Activated CD8-positive, alpha-beta T cell treated with anti-CD3 and anti-CD28 coated beads for 36 hours (primary cell): Measurements from ENCODE around the gene MED9. TPM values are rescaled to one million over a fixed set of nuclear protein-coding genes. Genes with fewer than 3 reads are reported as not detected.

Source experiments
- ATAC-seq: fragments of 200-7000 bp; cut with Tn5 transposase; one replicate; pipeline ENCODE4 v1.10.0; 2021; ENCODE audit warnings: mild to moderate bottlenecking, moderate library complexity
- CTCF ChIA-PET: fragments of 350-600 bp; sonication (Branson Sonifier 250); formaldehyde crosslinking; loops from one replicate; lab custom pipeline; 2021; ENCODE audit warnings: antibody characterized with exemption; lab: Charles Lee
- POLR2A ChIA-PET: fragments of 350-600 bp; sonication (Branson Sonifier 250); formaldehyde crosslinking; loops from one replicate; lab custom pipeline; 2021; ENCODE audit warnings: antibody characterized with exemption; lab: Charles Lee
- DNase-seq: peaks from one replicate; pipeline ENCODE4 v3.0.0-alpha.2; 2020
- H3K27ac Mint-ChIP-seq: one replicate; pipeline ENCODE4 v1.8.0; 2021; ENCODE audit warnings: mild to moderate bottlenecking, mixed read lengths
- H3K27me3 Mint-ChIP-seq: one replicate; pipeline ENCODE4 v1.8.0; 2021; ENCODE audit warnings: mixed read lengths
- H3K36me3 Mint-ChIP-seq: one replicate; pipeline ENCODE4 v1.8.0; 2021; ENCODE audit warnings: low read depth, mixed read lengths
- H3K4me1 Mint-ChIP-seq: one replicate; pipeline ENCODE4 v1.8.0; 2021; ENCODE audit warnings: low read depth, mixed read lengths
- H3K4me3 Mint-ChIP-seq: one replicate; pipeline ENCODE4 v1.8.0; 2021; ENCODE audit warnings: mild to moderate bottlenecking, moderate library complexity, mixed read lengths
- H3K9me3 Mint-ChIP-seq: one replicate; pipeline ENCODE4 v1.8.0; 2021; ENCODE audit warnings: mixed read lengths
- intact Hi-C: fragments of 100-400 bp; cut with micrococcal nuclease; formaldehyde crosslinking; loops from one replicate; pipeline ENCODE4 v1.10.0; 2022
- total RNA-seq, 2 experiments: library from RNA; stranded (reverse); gene quantifications; one replicate each; pipeline ENCODE4 v1.2.3, GENCODE V29; 2021
- TF ChIP-seq, protein P1 (sequence below): fragments of 200-600 bp; IDR thresholded peaks from one replicate; pipeline ENCODE4 v1.8.0; 2022; ENCODE audit warnings: antibody characterized with exemption, mild to moderate bottlenecking

MED9 gene
- total RNA-seq, 2 experiments from 2014 or later: 14.2 to 14.7 TPM

DNA sequence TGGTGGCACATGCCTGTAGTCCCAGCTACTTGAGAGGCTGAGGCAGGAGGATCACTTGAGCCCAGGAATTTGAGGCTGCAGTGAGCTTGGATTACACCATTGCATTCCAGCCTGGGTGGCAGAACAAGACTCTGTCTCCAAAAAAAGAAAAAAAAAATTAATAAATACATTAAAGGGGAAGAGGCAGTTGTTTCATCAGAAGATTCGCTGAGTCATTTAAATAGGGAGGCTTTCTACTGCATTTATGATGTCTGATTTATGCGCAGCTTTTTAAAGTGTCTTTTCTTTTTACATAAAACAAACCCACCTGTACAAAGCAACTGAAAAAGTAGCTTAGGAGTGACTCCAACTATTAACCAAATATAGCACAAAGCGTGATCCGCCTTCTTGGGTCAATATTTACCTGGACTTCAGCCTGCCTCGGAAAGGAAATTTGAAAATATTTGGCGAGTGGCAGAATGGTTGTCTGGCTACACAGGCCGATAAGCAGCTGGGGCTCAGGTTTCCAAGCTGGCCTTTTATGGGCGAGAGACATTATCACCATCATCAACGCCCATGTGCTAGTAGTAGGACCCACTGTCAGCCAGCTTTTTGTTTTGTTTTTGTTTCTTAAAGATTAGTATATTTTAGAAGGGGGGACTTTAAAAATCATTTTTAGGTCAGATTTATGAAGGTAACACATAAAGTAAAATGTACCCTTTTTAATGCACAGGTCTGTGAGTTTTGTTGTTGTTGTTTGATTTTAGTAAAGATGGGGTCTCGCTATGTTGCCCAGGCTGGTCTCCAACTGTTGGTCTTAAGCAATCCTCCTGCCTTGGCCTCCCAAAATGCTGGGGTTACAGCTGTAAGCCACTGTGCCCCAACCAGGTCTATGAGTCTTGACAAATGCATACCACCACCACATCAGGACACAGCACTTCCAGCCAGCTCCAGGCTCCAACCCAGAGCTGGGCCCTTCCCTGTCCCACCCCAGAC lies 61.9 kb downstream of the MED9 start:
- no peak overlapping the region for H3K4me3 Mint-ChIP-seq
- ATAC-seq (no peak), DNase-seq (no peak)
- ChIA-PET POLR2A (interaction anchor here (1.1 kb wide), 1 partner anchor 9 kb away, joined by 3 read pairs; no protein-coding TSS in a partner anchor), CTCF (interaction anchor here (0.9 to 2.1 kb wide), 4 partner anchors 30 to 103 kb away, joined by 3 to 8 read pairs (median 4); no protein-coding TSS in a partner anchor)
- no peaks in the 10 kb centered on the region for H3K36me3 Mint-ChIP-seq
- H3K9me3 Mint-ChIP-seq: no peaks in the 10 kb centered on the region
- intact Hi-C loops: no loop called here
- H3K27me3 Mint-ChIP-seq: no peaks in the 10 kb centered on the region
- no peaks in the 10 kb centered on the region for H3K4me1 Mint-ChIP-seq
- H3K27ac Mint-ChIP-seq: no peak overlapping the region
- TF ChIP-seq, protein P1, sequence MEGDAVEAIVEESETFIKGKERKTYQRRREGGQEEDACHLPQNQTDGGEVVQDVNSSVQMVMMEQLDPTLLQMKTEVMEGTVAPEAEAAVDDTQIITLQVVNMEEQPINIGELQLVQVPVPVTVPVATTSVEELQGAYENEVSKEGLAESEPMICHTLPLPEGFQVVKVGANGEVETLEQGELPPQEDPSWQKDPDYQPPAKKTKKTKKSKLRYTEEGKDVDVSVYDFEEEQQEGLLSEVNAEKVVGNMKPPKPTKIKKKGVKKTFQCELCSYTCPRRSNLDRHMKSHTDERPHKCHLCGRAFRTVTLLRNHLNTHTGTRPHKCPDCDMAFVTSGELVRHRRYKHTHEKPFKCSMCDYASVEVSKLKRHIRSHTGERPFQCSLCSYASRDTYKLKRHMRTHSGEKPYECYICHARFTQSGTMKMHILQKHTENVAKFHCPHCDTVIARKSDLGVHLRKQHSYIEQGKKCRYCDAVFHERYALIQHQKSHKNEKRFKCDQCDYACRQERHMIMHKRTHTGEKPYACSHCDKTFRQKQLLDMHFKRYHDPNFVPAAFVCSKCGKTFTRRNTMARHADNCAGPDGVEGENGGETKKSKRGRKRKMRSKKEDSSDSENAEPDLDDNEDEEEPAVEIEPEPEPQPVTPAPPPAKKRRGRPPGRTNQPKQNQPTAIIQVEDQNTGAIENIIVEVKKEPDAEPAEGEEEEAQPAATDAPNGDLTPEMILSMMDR: no peak

DNA sequence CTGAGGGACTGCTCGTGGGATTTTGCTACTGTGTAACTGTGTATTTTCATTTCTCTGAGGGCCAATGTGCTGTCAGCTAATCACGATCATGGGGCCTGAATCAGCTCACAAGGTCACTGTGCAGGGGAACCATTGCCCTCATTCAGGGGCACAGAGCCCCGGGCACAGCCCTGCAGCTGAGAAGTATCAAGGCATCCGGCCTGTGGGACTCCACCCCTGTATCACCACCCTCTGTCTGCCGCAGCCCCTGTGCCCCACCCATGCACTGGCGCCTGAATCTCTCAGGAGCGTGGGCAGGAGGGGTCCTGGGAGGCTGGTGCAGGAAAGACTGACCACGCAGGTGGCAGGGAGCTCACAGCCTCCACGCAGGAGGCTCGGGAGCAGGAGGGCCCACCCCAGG lies 62.8 kb downstream of the MED9 start:
- DNase-seq (no peak), ATAC-seq (no peak)
- no peaks in the 10 kb centered on the region for H3K27me3 Mint-ChIP-seq
- no peaks in the 10 kb centered on the region for H3K36me3 Mint-ChIP-seq
- H3K27ac Mint-ChIP-seq: no peak overlapping the region
- POLR2A ChIA-PET: no interaction called here
- CTCF ChIA-PET: interaction anchor here (0.9 to 2.1 kb wide), 2 partner anchors 43 to 102 kb away, joined by 3 to 8 read pairs; no protein-coding TSS in a partner anchor
- no peaks in the 10 kb centered on the region for H3K4me1 Mint-ChIP-seq
- intact Hi-C loops: no loop called here
- TF ChIP-seq, protein P1: no peak
- H3K9me3 Mint-ChIP-seq: no peaks in the 10 kb centered on the region
- H3K4me3 Mint-ChIP-seq: no peak overlapping the region

DNA sequence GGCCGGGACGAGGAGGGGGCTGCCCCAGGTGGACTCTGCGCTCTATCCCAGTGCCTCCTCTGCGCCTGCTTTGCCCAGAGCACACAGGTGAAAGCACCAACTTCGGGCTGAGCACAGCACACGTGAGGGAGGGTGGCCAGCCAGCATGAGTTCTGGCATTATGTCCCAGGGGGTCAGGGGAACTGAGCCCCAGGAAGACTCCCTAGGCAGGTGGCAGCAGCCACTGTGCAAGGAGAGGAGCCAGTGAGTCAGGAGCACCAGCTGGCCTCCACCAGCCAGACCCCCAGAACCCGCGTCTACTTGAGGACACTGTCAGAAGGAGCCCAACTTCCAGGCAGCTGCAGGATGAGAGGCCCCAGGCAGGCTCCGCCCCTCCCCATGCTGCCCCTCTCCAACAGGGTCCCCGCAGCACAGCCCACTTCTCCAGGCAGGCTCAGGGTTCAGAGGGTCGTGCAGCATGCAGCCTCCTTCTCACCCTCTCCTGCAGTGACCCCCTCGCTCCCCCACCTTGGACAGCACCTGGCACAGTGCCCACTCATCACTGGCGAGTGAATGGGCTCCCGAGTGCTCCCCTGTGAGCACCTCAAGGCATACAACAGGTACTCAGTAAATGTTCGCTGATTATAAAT lies 63.6 kb downstream of the MED9 start:
- ATAC-seq (no peak), DNase-seq (no peak)
- POLR2A ChIA-PET: no interaction called here
- H3K27ac Mint-ChIP-seq: no peak overlapping the region
- H3K4me3 Mint-ChIP-seq: no peak overlapping the region
- CTCF ChIA-PET: no interaction called here
- H3K4me1 Mint-ChIP-seq: no peaks in the 10 kb centered on the region
- H3K36me3 Mint-ChIP-seq: no peaks in the 10 kb centered on the region
- no peaks in the 10 kb centered on the region for H3K9me3 Mint-ChIP-seq
- no peaks in the 10 kb centered on the region for H3K27me3 Mint-ChIP-seq
- TF ChIP-seq, protein P1: no peak
- intact Hi-C loops: no loop called here

DNA sequence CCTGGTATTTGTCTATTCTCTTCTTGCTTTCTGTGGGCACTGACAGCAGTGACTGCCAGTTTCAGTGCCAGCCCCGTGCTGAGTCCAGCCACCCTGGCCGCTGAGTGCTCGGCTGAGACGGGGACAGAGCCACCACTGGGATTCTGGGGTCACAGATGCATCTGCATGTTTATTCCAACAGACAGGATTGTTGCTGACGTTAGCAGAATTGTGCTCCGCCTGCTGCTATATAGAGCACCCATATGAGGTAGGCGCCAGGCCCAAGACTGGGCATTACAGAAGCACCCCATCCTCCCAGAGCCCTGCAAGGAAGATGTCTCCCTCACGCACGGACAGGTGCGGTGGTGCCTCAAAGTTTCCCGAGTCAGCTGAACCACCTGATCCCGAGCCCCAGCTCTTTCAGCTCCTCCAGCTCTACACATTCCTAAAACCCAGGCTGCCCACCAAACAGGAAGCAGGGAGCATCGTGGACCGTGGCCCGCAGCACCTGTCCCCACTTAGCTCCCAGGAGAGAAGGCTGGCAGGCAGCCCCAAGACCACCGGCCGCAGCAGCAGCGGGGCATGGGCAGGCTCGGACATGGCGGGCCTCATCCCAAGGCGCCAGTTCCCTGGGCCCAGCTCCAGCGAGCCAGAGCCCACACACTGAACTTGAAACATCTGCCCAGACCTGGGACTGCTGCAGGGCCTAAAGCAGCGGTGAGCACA lies 64.3 kb downstream of the MED9 start:
- H3K36me3 Mint-ChIP-seq: no peaks in the 10 kb centered on the region
- TF ChIP-seq, protein P1: no peak

More for the DNA sequence above, 64.3 kb downstream of the MED9 start:
- Mint-ChIP-seq H3K9me3 (no peaks in the 10 kb centered on the region), H3K27ac (no peak overlapping the region), H3K4me1 (no peaks in the 10 kb centered on the region), H3K27me3 (no peaks in the 10 kb centered on the region), H3K4me3 (no peak overlapping the region)
- intact Hi-C loops: no loop called here
- POLR2A ChIA-PET: no interaction called here
- DNase-seq (no peak), ATAC-seq (no peak)
- CTCF ChIA-PET: no interaction called here
